Measurements from ENCODE around the gene NCAN.

The NCAN gene

DNA sequence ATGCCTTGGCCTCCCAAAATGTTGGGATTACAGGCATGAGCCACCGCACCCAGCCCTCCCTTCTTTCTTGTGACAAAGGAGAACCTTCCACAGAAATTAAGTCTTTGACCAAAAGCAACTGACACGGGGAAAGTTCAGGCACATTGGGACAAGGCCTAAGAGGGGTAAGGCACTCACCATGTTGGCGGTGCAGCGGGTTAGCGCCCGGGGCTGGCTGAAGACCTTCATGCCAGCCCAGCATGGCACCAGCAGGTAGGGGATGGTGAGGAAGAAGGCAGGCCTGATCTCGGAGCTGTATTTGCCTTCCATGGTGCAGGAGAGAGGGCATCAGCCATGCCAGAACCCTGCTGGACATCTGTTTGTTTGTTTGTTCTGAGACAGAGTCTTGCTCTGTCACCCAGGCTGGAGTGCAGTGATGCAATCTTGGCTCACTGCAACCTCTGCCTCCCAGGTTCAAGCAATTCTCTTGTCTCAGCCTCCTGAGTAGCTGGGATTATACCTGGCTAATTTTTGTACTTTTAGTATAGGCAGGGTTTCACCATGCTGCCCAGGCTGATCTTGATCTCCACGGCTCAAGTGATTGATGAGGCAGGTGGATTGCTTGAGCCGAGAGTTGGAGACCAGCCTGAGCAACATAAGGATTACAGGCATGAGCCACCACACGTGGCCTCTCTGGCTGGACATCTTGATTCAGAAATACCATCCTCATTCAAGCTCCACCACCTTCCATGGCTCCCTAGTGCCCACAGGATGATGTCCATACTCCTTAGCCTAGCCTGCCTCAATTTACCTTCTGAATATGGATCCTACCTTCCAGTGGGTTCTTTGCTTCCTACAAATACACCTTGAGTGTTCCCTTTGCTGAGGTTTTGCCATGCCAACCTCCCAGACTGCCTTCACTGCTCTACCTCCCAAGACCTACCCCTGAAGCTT is 57.0 kb downstream of the NCAN start:
- TF ChIP-seq Cebpa-rat (IDR thresholded peaks at IDR 0.05), result no peak
- H3K9me3 ChIP-seq, result no peaks in the 10 kb centered on the region
- no peak overlapping the region for H3K9ac ChIP-seq
- no peaks in the 10 kb centered on the region for H3K36me3 ChIP-seq
- H3K4me1 ChIP-seq, result 0 out of 2 replicates have a peak, but pooled peaks cover 4% of the 10 kb centered on the region
- H4K20me1 ChIP-seq, result no peaks in the 10 kb centered on the region
- H3K27ac ChIP-seq, result no peak overlapping the region
- H3K4me2 ChIP-seq, result no peak overlapping the region
- no peak overlapping the region for H3K4me3 ChIP-seq
- peaks cover 9% of the 10 kb centered on the region; the same call in 1 of the 2 replicates for H3K27me3 ChIP-seq

DNA sequence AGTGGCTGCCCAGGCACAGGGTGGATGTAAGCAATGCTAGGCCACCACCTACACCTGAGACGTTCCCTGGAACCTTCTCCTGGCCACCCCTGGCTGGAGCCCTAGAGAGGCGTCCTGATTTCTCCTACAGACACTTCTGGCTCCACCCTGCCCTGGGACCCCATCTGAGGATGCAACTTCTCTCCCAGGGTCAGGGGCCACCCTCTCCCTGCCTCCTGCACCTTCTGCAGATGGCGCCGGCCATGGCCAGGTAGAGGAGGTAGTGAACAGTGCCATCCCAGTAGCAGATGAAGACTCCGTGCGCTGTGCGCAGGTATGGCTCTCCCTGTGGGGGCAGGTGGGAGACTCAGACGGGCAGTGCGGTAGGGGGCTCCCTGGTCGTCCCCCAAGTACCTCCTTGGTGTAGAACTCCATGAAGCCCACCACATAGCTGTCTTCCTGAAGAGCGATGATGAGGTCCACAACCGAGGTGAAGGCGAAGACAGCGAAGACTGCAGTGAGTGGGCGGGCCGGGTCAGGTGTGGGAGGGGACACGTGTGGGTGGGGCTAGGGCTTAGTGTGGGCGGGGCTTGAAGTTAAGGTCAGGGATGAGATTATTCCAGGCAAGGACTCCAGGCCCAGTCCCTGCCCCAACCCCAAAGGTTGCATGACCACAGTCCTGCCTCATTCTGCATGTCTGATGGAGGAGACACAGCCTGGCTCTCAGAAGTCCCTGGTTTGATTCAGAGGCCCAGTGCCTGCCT is 58.4 kb downstream of the NCAN start:
- H3K9me3 ChIP-seq, result no peaks in the 10 kb centered on the region
- no peak overlapping the region for H3K4me3 ChIP-seq
- H3K27ac ChIP-seq, result no peak overlapping the region
- H3K4me1 ChIP-seq, result peaks cover 9% of the 10 kb centered on the region
- H3K27me3 ChIP-seq, result no peaks in the 10 kb centered on the region
- no peak overlapping the region for H3K4me2 ChIP-seq
- H4K20me1 ChIP-seq, result no peaks in the 10 kb centered on the region
- peaks cover 5% of the 10 kb centered on the region for H3K36me3 ChIP-seq
- no peak for TF ChIP-seq Cebpa-rat (IDR thresholded peaks at IDR 0.05)
- H3K9ac ChIP-seq, result no peak overlapping the region

DNA sequence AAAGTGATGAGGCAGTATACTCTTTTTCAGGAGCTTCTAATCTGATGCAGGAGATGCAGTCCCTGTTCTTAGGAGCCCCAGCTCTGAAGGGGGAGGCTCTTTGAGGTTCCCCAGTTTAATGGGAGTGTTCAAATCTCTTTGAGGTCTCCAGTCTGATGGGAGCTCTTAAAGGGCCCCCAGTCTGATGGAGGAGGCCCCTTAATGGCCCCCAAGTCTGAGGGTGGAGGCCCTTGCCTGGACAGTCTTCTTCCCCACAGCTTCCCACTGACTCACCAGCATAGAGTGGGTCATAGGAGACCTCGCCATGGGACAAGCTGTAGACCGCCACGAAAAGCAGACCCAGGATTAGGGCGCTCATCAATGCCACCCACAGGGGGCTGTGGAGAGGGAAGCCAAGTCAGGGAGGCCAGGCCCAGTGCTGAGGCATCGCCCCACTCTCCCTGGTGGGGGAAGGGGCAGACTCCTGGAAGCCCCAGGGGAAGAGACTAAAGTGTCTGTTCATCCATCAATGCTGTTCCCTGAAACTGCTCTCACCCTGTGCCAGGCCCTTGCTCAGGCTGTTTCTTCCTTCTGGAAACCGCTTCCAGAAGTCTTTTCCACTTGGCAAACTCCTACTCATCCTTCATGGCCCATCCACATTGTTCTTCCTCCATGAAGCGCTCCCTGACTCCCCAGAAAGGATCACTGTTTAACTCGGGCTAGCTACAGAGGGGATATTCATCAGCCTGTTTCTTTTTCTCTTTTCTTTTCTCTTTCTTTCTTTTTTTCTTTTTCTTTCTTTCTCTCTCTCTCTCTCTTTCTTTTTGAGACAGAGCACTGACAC is 59.2 kb downstream of the NCAN start:
- H3K27ac ChIP-seq, result no peak overlapping the region
- H3K36me3 ChIP-seq, result peaks cover 14% of the 10 kb centered on the region
- no peak for TF ChIP-seq Cebpa-rat (IDR thresholded peaks at IDR 0.05)
- no peaks in the 10 kb centered on the region for H3K27me3 ChIP-seq
- no peak overlapping the region for H3K4me2 ChIP-seq
- peaks cover 15% of the 10 kb centered on the region for H3K4me1 ChIP-seq
- no peaks in the 10 kb centered on the region for H4K20me1 ChIP-seq
- no peak overlapping the region for H3K4me3 ChIP-seq
- H3K9me3 ChIP-seq, result no peaks in the 10 kb centered on the region
- H3K9ac ChIP-seq, result no peak overlapping the region

DNA sequence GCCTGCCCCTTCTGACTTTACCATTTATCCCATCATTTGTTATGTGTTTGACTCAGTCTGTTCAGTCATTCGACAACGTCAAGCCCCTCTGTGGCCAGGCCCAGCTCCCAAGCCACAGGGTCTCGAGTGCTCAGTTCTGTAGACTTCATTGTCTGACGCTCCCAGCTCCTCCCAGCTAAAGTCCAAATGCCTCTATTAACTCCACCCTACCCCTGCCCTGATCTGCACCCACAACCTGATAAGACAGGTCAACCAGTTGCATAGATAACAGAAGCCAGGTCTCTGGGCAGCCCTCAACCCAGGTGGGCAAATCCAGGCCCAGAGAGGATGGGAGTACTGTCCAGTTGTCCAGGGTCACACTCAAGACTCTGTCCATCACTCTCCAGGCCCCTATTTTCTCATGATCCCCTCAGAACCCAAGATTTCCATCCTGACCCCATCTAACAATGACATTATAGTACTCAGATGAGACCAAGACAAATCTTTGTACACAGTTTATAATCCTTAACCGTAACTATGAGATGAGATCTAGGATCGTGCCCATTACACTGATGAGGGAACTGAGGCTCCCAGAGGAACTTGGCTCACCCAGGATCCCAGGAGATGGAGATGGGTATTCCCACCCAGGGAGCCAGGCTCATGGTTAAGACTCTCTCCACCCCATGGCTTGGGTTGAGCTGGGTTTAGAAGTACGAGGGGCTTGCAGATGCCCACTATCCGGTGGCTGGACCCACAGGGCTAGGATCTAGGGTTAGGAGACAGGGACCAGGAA is 60.3 kb downstream of the NCAN start:
- Histone ChIP-seq H3K27me3 (no peaks in the 10 kb centered on the region), H3K4me3 (no peak overlapping the region), H3K4me1 (peaks cover 15% of the 10 kb centered on the region), H3K9me3 (no peaks in the 10 kb centered on the region), H3K27ac (no peak overlapping the region), H4K20me1 (no peaks in the 10 kb centered on the region), H3K9ac (no peak overlapping the region), H3K36me3 (peaks cover 24% of the 10 kb centered on the region), H3K4me2 (no peak overlapping the region)
- TF ChIP-seq Cebpa-rat (IDR thresholded peaks at IDR 0.05), result no peak

DNA sequence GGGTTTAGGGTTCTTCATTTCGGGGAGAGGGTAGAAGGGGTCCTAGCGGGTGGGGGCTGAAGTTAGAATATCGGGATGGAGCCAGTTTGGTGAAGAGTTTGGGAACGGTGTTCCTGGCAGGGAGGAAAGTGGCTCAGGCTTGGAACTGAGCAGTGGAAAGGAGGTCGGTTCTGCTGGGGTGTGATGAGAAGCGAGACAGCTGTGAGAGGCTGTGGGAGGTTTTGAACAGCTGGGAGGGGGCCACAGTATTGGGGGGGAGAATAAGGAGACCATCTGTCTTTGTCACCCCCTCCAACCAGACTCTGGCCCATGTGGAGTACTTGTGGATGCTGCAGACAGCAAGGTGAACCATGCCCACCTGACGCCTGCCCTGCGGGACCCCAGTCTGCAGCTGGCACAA is 62.4 kb downstream of the NCAN start:
- Histone ChIP-seq H3K4me1 (peaks cover 15% of the 10 kb centered on the region), H3K9me3 (no peaks in the 10 kb centered on the region), H3K27ac (no peak overlapping the region), H3K9ac (no peak overlapping the region), H3K4me2 (no peak overlapping the region), H3K27me3 (no peaks in the 10 kb centered on the region), H4K20me1 (no peaks in the 10 kb centered on the region), H3K4me3 (no peak overlapping the region), H3K36me3 (peaks cover 44% of the 10 kb centered on the region)
- TF ChIP-seq Cebpa-rat (IDR thresholded peaks at IDR 0.05), result no peak

DNA sequence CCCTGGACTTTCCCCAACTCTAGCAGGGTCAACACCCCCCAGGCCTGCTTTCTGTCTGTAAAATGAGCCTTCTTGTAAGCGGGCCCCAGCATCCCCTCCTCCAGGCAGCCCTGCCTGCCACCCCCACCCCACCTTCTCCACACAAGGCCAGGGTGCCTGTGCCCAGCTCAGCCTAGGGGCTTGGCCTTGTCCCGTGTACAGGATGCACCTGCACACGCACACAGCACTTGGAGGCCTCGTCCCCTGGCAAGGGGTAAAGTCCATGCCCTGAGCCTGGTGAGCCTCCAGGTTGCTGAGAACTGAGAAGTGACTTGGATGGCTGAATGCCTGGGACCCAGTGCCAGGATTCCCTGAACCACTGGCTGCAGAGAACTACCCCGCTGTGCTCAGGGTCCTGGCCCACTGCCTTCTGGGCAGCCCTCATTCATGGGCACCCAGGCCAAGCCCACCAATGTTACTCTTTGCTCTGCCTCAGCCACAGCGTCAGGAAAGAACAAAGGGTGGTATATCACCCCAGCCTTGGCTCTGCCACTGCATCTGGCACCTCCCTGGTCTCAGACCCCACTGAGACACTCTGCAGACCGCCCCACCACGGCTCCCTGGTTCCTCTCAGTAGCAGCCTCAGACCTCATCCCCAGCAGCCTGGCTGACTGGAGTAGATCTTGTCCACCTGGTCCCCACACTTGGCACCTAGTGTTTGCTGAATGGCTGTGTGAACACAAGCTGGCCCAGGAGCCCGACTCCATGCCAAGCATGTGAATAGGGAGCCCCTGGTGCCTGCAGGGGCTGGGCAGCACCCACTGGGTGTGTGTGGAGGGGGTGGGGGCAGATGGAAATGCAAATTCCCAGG is 63.2 kb downstream of the NCAN start:
- peak overlapping the region; percentile 38 for H3K9ac ChIP-seq

DNA sequence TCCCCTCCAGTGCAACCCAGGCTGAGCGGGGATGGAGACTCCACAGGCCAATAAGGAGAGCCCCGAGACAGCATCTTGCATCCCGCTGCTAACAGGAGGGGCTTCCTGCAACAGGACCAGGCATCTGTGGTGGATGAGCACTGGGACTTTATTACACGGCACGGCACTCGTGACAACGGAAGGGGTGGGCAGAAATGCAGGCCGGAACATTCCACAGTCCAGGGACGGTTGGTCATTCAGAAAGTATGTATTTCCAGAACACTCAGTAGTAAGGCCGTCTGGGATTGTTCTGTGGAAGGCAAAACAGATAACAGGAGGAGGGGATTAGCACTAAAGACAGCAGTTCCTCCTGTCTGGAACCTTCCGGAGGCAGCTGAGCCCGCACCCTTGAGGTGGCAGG is 64.6 kb downstream of the NCAN start:
- Histone ChIP-seq H3K4me3 (no peak overlapping the region), H3K9me3 (no peaks in the 10 kb centered on the region), H4K20me1 (peaks cover 10% of the 10 kb centered on the region), H3K27me3 (no peaks in the 10 kb centered on the region), H3K4me2 (no peak overlapping the region), H3K4me1 (peaks cover 25% of the 10 kb centered on the region), H3K36me3 (peaks cover 67% of the 10 kb centered on the region), H3K9ac (no peak overlapping the region), H3K27ac (no peak overlapping the region)
- no peak for TF ChIP-seq Cebpa-rat (IDR thresholded peaks at IDR 0.05)

More for the DNA sequence above, 63.2 kb downstream of the NCAN start:
- peak overlapping the region; percentile 43; the same call in 1 of the 2 replicates for H3K4me2 ChIP-seq
- no peaks in the 10 kb centered on the region for H3K9me3 ChIP-seq
- no peak overlapping the region for H3K4me3 ChIP-seq
- no peaks in the 10 kb centered on the region for H3K27me3 ChIP-seq
- peak overlapping the region; percentile 30 for H3K27ac ChIP-seq
- no peaks in the 10 kb centered on the region; the same call in 1 of the 2 replicates for H4K20me1 ChIP-seq
- no peak for TF ChIP-seq Cebpa-rat (IDR thresholded peaks at IDR 0.05)
- peaks cover 52% of the 10 kb centered on the region for H3K36me3 ChIP-seq
- H3K4me1 ChIP-seq, result peaks cover 11% of the 10 kb centered on the region

DNA sequence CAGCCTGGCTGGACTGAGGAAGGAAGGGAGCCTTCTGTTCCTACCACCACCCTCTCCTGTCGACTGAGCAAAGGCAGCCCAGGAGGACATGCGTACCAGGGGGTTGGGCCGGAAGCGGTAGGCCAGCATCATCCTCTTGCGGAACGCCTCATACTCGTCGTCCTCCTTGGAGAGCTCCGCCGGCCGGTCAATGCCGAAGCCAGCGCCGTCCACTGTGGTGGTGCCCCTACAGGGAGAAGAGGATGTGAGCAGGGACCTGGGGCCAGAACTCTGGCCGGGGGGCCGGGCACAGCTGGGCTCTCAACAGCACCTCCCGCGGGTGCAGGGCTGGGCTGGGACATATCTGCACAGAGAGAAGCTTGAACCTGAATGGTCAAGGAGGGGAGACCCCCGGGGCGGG is 65.1 kb downstream of the NCAN start:
- Histone ChIP-seq H3K4me2 (no peak overlapping the region), H3K9me3 (no peaks in the 10 kb centered on the region), H3K27ac (no peak overlapping the region), H3K27me3 (no peaks in the 10 kb centered on the region), H3K4me3 (no peak overlapping the region), H3K9ac (no peak overlapping the region), H3K36me3 (peaks cover 71% of the 10 kb centered on the region), H4K20me1 (peaks cover 13% of the 10 kb centered on the region), H3K4me1 (peaks cover 25% of the 10 kb centered on the region)
- TF ChIP-seq Cebpa-rat (IDR thresholded peaks at IDR 0.05), result no peak

All from BLaER1 (cell line).